22Rv1 (cell line): ENCODE measurements around the gene LRRK1.

ENCODE experiments used
- CTCF ChIP-seq: fragments of 450-650 bp; IDR thresholded peaks from 2 replicates; pipeline ENCODE4 v1.5.1; 2017; ENCODE audit warnings: mild to moderate bottlenecking
- ZFX ChIP-seq: fragments of 450-650 bp; IDR thresholded peaks from 2 replicates; pipeline ENCODE4 v1.6.1; 2017; ENCODE audit warnings: antibody characterized with exemption, borderline replicate concordance

GRCh38 chr15:100873029-100873677 lies 46.0 kb upstream of the LRRK1 start:
- TF ChIP-seq CTCF (peak; percentile 87), ZFX (no peak)
